NCI-H748 (cell line): ENCODE results near the gene OR4F6.
"Not testable (repeated sequence)": the region's sequence is repeated elsewhere in the genome, so short reads cannot be mapped to it uniquely, and the experiment has no call there.

Experiments used
- DNase-seq: peaks from one replicate; lab custom pipeline; 2025; ENCODE audit not compliant: unreplicated experiment; lab: John Stamatoyannopoulos, UW

The OR4F6 gene

GRCh38 chr15:101803209-101803608 is at the start of gene OR4F6:
Gene OR4F6, plus strand, starts transcription at chr15:101803509. Its CDS starts 2,211 bp downstream, at chr15:101805720.
- no peak for DNase-seq

GRCh38 chr15:101764669-101765339 is 38.5 kb upstream of the OR4F6 start:
- DNase-seq = not testable (repeated sequence)

DNA sequence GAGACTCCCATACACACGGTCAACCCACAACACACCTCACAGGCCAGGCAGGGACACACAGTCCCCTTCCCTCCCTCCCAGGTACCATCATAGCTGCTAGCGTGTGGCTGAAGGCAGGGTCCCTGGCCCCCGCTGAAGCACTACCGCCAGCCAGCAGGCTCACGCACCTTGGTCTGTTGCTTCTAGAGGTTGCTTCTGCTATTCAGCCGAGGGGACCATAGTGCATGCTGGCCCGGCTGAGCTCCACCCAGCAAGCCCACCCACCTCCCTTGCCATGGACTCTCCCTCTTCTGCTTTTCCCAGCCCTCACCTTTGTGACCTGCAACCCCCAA is 38.0 kb upstream of the OR4F6 start:
- DNase-seq = not testable (repeated sequence)

GRCh38 chr15:101765772-101766456 is 37.4 kb upstream of the OR4F6 start:
- DNase-seq = no peak

- not testable (repeated sequence) for DNase-seq
These were observed 36.1 kb upstream of the OR4F6 start for GRCh38 chr15:101767083-101767640.

DNA sequence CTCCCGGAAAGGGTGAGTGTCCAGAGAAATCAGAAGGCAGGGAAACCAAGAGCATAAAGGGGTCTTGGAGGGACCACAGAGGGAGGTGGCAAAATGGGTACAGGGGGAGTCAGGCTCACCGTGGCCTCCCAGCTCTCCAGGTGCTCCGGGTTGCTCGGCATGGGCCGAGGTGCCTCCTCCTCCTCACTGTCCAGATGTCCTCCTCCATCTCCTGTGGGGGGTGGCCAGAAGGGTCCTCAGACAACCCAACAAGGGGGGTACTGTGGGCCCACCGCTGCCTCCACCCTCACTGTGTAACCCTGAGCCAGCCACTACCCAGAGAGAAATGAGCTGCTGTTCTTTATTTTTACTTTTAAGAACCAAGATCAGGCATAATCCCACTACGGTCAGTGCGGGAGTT is 30.4 kb upstream of the OR4F6 start:
- DNase-seq = no peak

- DNase-seq = peak; percentile 49
These were observed 29.7 kb upstream of the OR4F6 start for GRCh38 chr15:101773496-101774100.

DNA sequence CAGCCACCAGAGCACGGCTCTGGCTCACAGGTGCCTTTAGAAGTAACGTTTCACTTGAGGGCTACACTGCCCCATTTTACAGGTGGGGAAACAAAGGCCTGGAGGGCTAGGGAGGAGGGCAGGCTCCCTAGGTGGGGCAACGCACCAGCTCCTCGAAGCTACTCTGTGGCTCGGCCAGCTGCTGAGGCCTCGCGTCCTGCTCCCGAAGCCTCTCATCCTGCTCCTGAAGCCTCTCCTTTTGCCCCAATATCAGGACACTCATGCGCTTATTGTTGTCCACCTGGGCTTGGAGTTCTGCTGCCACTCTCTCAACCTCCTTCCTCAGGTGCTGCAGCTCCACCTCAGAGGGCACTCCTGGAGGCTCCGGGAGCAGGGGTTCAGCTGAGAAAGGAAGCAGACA is 28.2 kb upstream of the OR4F6 start:
- DNase-seq = no peak

- DNase-seq = not testable (repeated sequence)
These were observed 24.7 kb upstream of the OR4F6 start for GRCh38 chr15:101778576-101778975.

DNA sequence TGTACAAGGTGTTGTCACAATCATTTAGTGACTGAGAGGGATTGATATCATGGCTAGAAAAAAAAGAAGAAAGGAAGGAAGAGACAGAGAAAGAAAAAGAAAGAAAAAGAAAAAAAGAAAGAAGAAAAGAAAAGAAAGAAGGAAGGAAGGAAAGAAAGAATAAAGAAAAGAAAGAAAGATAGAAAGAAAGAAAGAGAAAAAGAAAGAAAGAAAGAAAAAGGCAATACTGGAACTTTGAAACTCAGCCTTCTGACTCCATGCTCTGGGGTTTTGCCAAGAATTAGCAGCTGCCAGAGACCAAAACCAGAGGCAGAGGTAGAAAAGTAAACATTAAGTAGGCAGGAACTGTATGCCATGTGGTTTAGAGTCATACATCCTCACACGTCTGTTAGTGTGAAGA is 23.1 kb upstream of the OR4F6 start:
- not testable (repeated sequence) for DNase-seq

GRCh38 chr15:101781928-101782327 is 21.4 kb upstream of the OR4F6 start:
- no peak for DNase-seq

DNA sequence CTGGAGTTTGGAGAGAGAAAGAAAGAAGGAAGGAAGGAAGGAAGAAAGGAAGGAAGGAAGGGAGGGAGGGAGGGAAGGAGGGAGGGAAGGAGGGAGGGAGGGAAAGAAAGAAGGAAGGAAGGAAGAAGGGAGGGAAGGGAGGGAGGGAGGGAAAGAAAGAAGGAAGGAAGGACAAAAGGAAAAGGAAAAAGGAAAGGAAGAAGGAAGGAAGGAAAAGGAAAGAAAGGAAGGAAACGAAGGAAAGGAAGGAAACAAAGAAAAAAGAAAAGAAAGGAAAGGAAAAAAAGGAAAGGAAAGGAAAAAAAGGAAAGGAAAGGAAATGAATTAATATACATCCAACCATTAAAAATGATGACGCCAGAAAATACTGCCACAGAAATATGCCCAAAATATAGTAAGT is 18.7 kb upstream of the OR4F6 start:
- no peak for DNase-seq

GRCh38 chr15:101786422-101786821 is 16.9 kb upstream of the OR4F6 start:
- not testable (repeated sequence) for DNase-seq

DNA sequence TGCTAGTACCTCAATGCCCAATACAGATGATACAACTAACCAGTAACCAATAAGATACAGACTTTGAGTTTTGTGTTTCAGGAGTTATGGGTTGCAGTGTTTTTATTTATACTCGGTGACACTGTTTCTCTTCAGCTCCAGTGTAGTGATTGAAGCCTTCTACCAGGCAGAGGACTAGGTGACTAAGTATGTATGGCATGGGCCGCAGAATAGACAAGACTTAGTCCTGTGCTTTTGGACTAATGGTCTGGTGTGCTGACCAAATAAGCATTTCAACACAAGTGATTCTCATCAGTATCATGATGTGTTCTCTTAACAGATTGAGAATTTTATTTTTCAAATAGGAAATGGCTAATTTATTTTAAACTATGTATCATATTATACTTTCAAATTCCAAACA is 15.3 kb upstream of the OR4F6 start:
- DNase-seq = not testable (repeated sequence)

DNA sequence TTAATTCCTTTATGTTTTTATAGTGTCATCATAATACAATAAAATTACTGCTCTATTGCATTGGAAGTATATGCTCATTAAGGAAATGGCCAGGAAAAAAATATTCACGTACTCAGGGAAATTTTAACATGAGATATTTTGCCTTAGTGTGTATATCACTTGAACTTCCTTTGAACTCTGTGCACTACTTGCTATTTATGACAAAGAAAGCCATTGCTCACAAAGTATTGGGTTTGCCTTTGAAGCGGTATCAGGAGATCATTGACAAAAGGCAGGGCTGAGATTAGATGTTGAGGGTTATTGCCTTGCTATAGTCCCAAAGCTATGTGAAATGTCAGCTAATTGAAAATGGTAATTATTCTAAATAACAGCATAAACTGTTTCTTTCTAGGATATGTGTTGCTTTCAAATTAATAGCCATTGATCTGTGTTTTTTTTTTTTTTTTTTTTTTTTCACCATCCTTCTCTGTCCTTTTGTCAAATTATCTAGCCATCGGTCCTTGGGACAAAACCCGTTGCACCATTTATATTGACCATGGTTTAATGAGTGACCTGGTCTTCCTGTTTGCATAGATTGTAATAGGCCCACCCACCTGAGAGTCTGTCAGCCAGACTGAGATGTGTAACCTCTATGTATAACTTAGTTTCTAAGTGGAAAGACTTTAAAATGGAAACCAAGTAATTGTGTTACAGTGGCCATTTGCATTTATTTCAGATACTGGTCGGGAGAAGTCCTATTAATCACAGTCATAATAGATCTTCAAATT is 14.6 kb upstream of the OR4F6 start:
- not testable (repeated sequence) for DNase-seq

GRCh38 chr15:101790748-101791147 is 12.6 kb upstream of the OR4F6 start:
- DNase-seq = not testable (repeated sequence)

GRCh38 chr15:101793981-101794380 is 9.3 kb upstream of the OR4F6 start:
- not testable (repeated sequence) for DNase-seq

- DNase-seq = no peak
These were observed 7.9 kb upstream of the OR4F6 start for GRCh38 chr15:101795455-101795854.

DNA sequence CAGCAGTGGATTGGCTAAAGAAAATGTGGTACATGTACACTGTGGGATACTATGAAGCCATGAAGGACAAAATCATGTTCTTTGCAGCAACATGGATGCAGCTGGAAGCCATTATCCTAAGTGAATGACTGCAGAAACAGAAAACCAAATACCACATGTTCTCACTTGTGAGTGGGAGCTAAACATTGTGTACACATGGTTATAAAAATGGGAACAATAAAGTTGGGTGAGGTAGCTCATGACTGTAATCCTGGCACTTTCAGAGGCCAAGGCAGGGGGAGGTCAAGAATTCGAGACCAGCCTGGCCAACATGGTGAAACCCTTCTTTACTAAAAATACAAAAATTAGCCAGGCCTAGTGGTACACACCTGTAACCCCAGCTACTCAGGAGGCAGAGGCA is 3.6 kb upstream of the OR4F6 start:
- no peak for DNase-seq

- no peak for DNase-seq
These were observed 2.3 kb upstream of the OR4F6 start for GRCh38 chr15:101801048-101801447.

DNA sequence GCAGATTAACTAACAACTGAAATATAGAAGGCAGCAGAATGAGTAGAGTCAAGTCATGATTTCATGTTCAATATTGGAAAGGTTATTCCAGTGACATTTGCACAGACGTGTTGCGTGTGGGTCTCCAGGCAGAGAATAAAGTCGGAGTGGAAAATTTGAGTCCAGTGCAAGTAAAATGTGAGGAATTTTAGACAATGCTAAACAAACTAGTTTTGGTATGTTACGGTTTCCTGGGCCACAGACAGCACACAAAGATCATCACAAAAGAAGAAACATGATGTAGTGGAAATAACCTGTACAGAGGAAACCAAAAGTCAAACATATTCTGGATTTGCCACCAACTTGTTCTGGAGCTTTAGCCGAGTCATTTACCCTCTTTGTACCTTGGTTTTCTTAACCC is 367 bp downstream of the OR4F6 start:
- DNase-seq = no peak
